ENCODE measurements around the gene ABHD18. TPM values are rescaled to one million over a fixed set of nuclear protein-coding genes. Genes with fewer than 3 reads are reported as not detected.

ABHD18 gene
- total RNA-seq, 2 donors from 2014 or later, result 5.3 to 7.2 TPM

GRCh38 chr4:128076464-128076863 lies 111.3 kb downstream of the ABHD18 start:
- Histone ChIP-seq H3K4me3 (no peak overlapping the region), H3K27me3 (no peaks in the 10 kb centered on the region), H3K36me3 (peaks cover 17% of the 10 kb centered on the region), H3K4me1 (no peaks in the 10 kb centered on the region), H3K27ac (no peak overlapping the region), H3K9me3 (no peaks in the 10 kb centered on the region)
- no peak for TF ChIP-seq CTCF (IDR thresholded peaks at IDR 0.05)
- no peak for DNase-seq (ENCODE audit: low spot score)

Other genes starting within 250 kb of the ABHD18 start
- gene SLC25A31, start 235.0 kb upstream of the ABHD18 start, total RNA-seq, result not detected
- 1 to 10 TPM; 4.9 to 5.4 TPM for gene HSPA4L, start 183.1 kb upstream of the ABHD18 start, total RNA-seq
- gene PLK4, start 84.5 kb upstream of the ABHD18 start, total RNA-seq, result 1 to 10 TPM in 1 of 2 donors, not detected in 1; 2.0 TPM
- 10 to 100 TPM in 1 of 2 donors, 1 to 10 TPM in 1; 8.3 to 10.7 TPM for gene MFSD8, start 233 bp upstream of the ABHD18 start, total RNA-seq
- gene LARP1B, start 95.9 kb downstream of the ABHD18 start, total RNA-seq, result 10 to 100 TPM; 11.8 to 13.5 TPM

All from right atrium auricular region (tissue), 2 donors.